Neural cell (in vitro differentiated cells): ENCODE data around the gene ZNF418. TPM values are rescaled to one million over a fixed set of nuclear protein-coding genes. Genes with fewer than 3 reads are reported as not detected.

Experiments
- H2AFZ ChIP-seq: fragments of 200-600, 300-800 bp; sonication (generic), shearing (Covaris generic); 2 replicates; pipeline ENCODE4 v1.6.0; 2014; ENCODE audit warnings: low read depth, mild to moderate bottlenecking, antibody characterized with exemption, low read length, moderate library complexity
- H3F3A ChIP-seq: fragments of 200-600 bp; shearing (Covaris generic); 2 replicates; pipeline ENCODE4 v1.6.1; 2016; ENCODE audit warnings: mild to moderate bottlenecking, moderate library complexity, mixed read lengths, antibody characterized with exemption, low read length; ENCODE audit not compliant: insufficient read depth, poor library complexity, severe bottlenecking
- H3K27ac ChIP-seq: fragments of 200-600, 300-800 bp; sonication (generic), shearing (Covaris generic); 2 replicates; pipeline ENCODE4 v1.5.1; 2014; ENCODE audit warnings: mild to moderate bottlenecking, low read length, moderate library complexity
- H3K27me3 ChIP-seq: fragments of 300-800, 200-600 bp; sonication (generic), shearing (Covaris generic); 2 replicates; pipeline ENCODE4 v1.6.0; 2014; ENCODE audit warnings: mild to moderate bottlenecking, low read depth, low read length, moderate library complexity; ENCODE audit not compliant: insufficient read depth
- H3K36me3 ChIP-seq: fragments of 300-800, 200-600 bp; sonication (generic), shearing (Covaris generic); 2 replicates; pipeline ENCODE4 v1.5.1; 2014; ENCODE audit warnings: mild to moderate bottlenecking, antibody characterized with exemption, low read length, moderate library complexity; ENCODE audit not compliant: insufficient read depth
- H3K4me2 ChIP-seq: fragments of 300-800, 200-600 bp; sonication (generic), shearing (Covaris generic); 2 replicates; pipeline ENCODE4 v1.6.0; 2014; ENCODE audit warnings: mild to moderate bottlenecking, low read length
- H3K4me3 ChIP-seq: fragments of 300-800, 200-600 bp; sonication (generic), shearing (Covaris generic); 2 replicates; pipeline ENCODE4 v1.5.1; 2014; ENCODE audit warnings: mild to moderate bottlenecking, low read length, moderate library complexity
- H3K79me2 ChIP-seq: fragments of 200-600 bp; shearing (Covaris generic); replicated peaks from 2 replicates; pipeline ENCODE4 v1.6.0; 2014; ENCODE audit warnings: mild to moderate bottlenecking, low read length, moderate library complexity; ENCODE audit not compliant: insufficient read depth
- H3K9ac ChIP-seq: fragments of 300-800, 200-600 bp; sonication (generic), shearing (Covaris generic); 2 replicates; pipeline ENCODE4 v1.6.1; 2016; ENCODE audit warnings: mild to moderate bottlenecking, low read length, mixed read lengths
- H3K9me2 ChIP-seq: fragments of 200-600 bp; shearing (Covaris generic); 2 replicates; pipeline ENCODE4 v1.6.1; 2016; ENCODE audit warnings: mild to moderate bottlenecking, low read length, mixed read lengths; ENCODE audit not compliant: insufficient read depth
- H3K9me3 ChIP-seq: fragments of 200-600, 300-800 bp; sonication (generic), shearing (Covaris generic); 2 replicates; pipeline ENCODE4 v1.6.1; 2016; ENCODE audit warnings: mild to moderate bottlenecking, mixed run types, low read length, moderate library complexity, mixed read lengths
- H4K20me1 ChIP-seq: fragments of 200-600 bp; shearing (Covaris generic); 2 replicates; pipeline ENCODE4 v1.6.1; 2016; ENCODE audit warnings: mild to moderate bottlenecking, mixed run types; ENCODE audit not compliant: insufficient read depth
- EP300 ChIP-seq: fragments of 450-650 bp; conservative IDR thresholded peaks from 2 replicates; pipeline ENCODE4 v1.6.1; 2014; ENCODE audit warnings: antibody characterized with exemption, mild to moderate bottlenecking, moderate library complexity; ENCODE audit not compliant: poor library complexity, severe bottlenecking
- EZH2 ChIP-seq: fragments of 200-600, 300-800 bp; shearing (Covaris generic), sonication (generic); IDR thresholded peaks from 2 replicates; pipeline ENCODE4 v1.6.1; 2014; ENCODE audit warnings: antibody characterized with exemption, low read length, borderline replicate concordance, mild to moderate bottlenecking; ENCODE audit not compliant: insufficient read depth, poor library complexity, severe bottlenecking
- MXI1 ChIP-seq: fragments of 450-650 bp; conservative IDR thresholded peaks from 2 replicates; pipeline ENCODE4 v1.6.1; 2014; ENCODE audit warnings: antibody characterized with exemption, mild to moderate bottlenecking; ENCODE audit not compliant: poor library complexity, severe bottlenecking
- POLR2AphosphoS5 ChIP-seq: IDR thresholded peaks from 2 replicates; pipeline ENCODE4 v1.6.1; 2012
- RAD21 ChIP-seq: fragments of 450-650 bp; conservative IDR thresholded peaks from 2 replicates; pipeline ENCODE4 v1.6.1; 2014; ENCODE audit warnings: antibody characterized with exemption, mild to moderate bottlenecking, moderate library complexity
- SMC3 ChIP-seq: fragments of 450-650 bp; conservative IDR thresholded peaks from 2 replicates; pipeline ENCODE4 v1.6.1; 2014; ENCODE audit warnings: antibody characterized with exemption, mild to moderate bottlenecking, moderate library complexity; ENCODE audit not compliant: poor library complexity
- TAF1 ChIP-seq: IDR thresholded peaks from 2 replicates; pipeline ENCODE4 v1.6.1; 2012; ENCODE audit warnings: low read depth
- polyA plus RNA-seq: library from polyadenylated mRNA; depleted of rRNA; stranded (reverse); fragments of >200 nt; gene quantifications from 2 replicates; pipeline ENCODE4 v1.2.3, GENCODE V29; 2014
- TF ChIP-seq, protein P1 (sequence below): fragments of 450-650 bp; IDR thresholded peaks from 2 replicates; pipeline ENCODE4 v1.5.1; 2014; ENCODE audit warnings: antibody characterized with exemption, mild to moderate bottlenecking, moderate library complexity; ENCODE audit not compliant: poor library complexity, severe bottlenecking
- TF ChIP-seq, protein P2 (sequence below): IDR thresholded peaks from 2 replicates; pipeline ENCODE4 v1.6.1; 2012; ENCODE audit warnings: borderline replicate concordance

ZNF418 gene
- polyA plus RNA-seq, 1 donor from 2014 or later: 27.6 TPM

DNA sequence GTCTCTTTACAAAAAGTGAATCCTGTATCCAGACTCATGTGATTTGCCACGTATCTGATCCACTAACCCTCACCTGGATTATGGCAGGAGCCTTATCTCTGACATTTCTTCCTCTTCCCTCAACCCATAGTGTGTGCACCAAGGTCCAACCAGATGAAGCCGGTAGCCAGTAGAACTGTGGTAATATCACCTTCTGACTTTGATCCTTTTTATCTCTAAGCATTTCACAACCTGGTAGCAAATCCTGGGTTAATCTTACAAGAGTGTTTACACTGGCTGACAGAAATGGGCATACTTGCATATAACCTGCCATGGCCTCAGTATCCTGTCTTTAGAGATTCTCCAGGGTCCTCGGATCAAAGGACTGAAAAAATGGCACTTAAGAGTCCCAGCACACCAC is 20.7 kb downstream of the ZNF418 start:
- Histone ChIP-seq H3K27me3 (no peaks in the 10 kb centered on the region), H3K9me2 (no peaks in the 10 kb centered on the region), H3K36me3 (no peaks in the 10 kb centered on the region), H2AFZ (no peak overlapping the region), H3K9ac (no peak overlapping the region), H3K27ac (no peak overlapping the region), H3K4me2 (no peak overlapping the region), H4K20me1 (no peaks in the 10 kb centered on the region), H3K9me3 (no peaks in the 10 kb centered on the region), H3F3A (no peaks in the 10 kb centered on the region), H3K4me3 (peak overlapping the region; percentile 83), H3K79me2 (peaks cover 6% of the 10 kb centered on the region)
- TF ChIP-seq SMC3 (no peak), RAD21 (no peak), POLR2AphosphoS5 (no peak), TAF1 (no peak), EZH2 (no peak), MXI1 (no peak), EP300 (no peak)
- TF ChIP-seq, protein P1, sequence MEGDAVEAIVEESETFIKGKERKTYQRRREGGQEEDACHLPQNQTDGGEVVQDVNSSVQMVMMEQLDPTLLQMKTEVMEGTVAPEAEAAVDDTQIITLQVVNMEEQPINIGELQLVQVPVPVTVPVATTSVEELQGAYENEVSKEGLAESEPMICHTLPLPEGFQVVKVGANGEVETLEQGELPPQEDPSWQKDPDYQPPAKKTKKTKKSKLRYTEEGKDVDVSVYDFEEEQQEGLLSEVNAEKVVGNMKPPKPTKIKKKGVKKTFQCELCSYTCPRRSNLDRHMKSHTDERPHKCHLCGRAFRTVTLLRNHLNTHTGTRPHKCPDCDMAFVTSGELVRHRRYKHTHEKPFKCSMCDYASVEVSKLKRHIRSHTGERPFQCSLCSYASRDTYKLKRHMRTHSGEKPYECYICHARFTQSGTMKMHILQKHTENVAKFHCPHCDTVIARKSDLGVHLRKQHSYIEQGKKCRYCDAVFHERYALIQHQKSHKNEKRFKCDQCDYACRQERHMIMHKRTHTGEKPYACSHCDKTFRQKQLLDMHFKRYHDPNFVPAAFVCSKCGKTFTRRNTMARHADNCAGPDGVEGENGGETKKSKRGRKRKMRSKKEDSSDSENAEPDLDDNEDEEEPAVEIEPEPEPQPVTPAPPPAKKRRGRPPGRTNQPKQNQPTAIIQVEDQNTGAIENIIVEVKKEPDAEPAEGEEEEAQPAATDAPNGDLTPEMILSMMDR: no peak
- TF ChIP-seq, protein P2, sequence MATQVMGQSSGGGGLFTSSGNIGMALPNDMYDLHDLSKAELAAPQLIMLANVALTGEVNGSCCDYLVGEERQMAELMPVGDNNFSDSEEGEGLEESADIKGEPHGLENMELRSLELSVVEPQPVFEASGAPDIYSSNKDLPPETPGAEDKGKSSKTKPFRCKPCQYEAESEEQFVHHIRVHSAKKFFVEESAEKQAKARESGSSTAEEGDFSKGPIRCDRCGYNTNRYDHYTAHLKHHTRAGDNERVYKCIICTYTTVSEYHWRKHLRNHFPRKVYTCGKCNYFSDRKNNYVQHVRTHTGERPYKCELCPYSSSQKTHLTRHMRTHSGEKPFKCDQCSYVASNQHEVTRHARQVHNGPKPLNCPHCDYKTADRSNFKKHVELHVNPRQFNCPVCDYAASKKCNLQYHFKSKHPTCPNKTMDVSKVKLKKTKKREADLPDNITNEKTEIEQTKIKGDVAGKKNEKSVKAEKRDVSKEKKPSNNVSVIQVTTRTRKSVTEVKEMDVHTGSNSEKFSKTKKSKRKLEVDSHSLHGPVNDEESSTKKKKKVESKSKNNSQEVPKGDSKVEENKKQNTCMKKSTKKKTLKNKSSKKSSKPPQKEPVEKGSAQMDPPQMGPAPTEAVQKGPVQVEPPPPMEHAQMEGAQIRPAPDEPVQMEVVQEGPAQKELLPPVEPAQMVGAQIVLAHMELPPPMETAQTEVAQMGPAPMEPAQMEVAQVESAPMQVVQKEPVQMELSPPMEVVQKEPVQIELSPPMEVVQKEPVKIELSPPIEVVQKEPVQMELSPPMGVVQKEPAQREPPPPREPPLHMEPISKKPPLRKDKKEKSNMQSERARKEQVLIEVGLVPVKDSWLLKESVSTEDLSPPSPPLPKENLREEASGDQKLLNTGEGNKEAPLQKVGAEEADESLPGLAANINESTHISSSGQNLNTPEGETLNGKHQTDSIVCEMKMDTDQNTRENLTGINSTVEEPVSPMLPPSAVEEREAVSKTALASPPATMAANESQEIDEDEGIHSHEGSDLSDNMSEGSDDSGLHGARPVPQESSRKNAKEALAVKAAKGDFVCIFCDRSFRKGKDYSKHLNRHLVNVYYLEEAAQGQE: no peak

DNA sequence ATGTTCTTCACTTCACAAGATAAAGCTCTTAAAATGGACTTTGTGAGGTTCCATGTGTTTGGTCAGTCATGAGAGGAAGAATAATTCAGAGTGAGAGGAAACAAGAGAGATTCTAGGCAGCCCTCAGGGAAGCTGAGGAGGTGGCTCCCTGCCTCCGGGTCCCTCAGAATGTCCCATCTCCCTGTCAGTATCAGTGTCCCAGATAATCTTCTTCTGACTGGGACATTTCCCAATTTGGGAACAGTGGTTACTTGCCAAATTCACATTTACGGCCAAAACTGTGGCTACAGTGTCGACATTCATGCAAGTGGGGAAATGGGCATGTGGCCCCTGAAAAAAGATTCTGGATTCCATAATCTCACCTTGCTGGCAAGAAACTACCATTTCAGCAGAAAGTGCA is 27.8 kb downstream of the ZNF418 start:
- Histone ChIP-seq H3F3A (no peaks in the 10 kb centered on the region), H3K4me3 (no peak overlapping the region)
- TF ChIP-seq, protein P2: no peak
- TF ChIP-seq EZH2: no peak
- TF ChIP-seq, protein P1: no peak
- TF ChIP-seq EP300: no peak
- TF ChIP-seq RAD21: no peak
- TF ChIP-seq TAF1: no peak
- no peak for TF ChIP-seq MXI1
- no peak for TF ChIP-seq POLR2AphosphoS5
- no peak for TF ChIP-seq SMC3

More for the DNA sequence above, 27.8 kb downstream of the ZNF418 start:
- no peaks in the 10 kb centered on the region for H3K9me3 ChIP-seq
- no peaks in the 10 kb centered on the region for H3K79me2 ChIP-seq
- H3K36me3 ChIP-seq: no peaks in the 10 kb centered on the region
- no peak overlapping the region for H3K9ac ChIP-seq
- H3K9me2 ChIP-seq: no peaks in the 10 kb centered on the region
- H4K20me1 ChIP-seq: no peaks in the 10 kb centered on the region
- no peak overlapping the region for H3K4me2 ChIP-seq
- no peak overlapping the region for H2AFZ ChIP-seq
- no peaks in the 10 kb centered on the region for H3K27me3 ChIP-seq
- H3K27ac ChIP-seq: no peak overlapping the region
